H9 (cell line): ENCODE measurements around the gene BSN. TPM values are rescaled to one million over a fixed set of nuclear protein-coding genes. Genes with fewer than 3 reads are reported as not detected.
A peak's percentile ranks its signal among the peaks of the same experiment; 100 is the strongest.

Experiments used
- DNase-seq: peaks from one replicate; pipeline ENCODE4 v3.0.0-alpha.2; 2017
- H2AFZ ChIP-seq: one replicate; pipeline ENCODE4 v1.6.1; 2013; ENCODE audit warnings: mild to moderate bottlenecking, low read length, control low read depth, moderate library complexity
- H2AK5ac ChIP-seq: 2 replicates; pipeline ENCODE4 v1.6.1; 2013; ENCODE audit warnings: low read length, control low read depth, mixed read lengths; ENCODE audit not compliant: insufficient read length
- H2BK120ac ChIP-seq: one replicate; pipeline ENCODE4 v1.6.1; 2013; ENCODE audit warnings: low read depth, mild to moderate bottlenecking, low read length, control low read depth, inconsistent platforms; ENCODE audit not compliant: poor library complexity, severe bottlenecking
- H2BK12ac ChIP-seq: 2 replicates; pipeline ENCODE4 v1.6.1; 2013; ENCODE audit warnings: low read length, control low read depth, mixed read lengths, low read depth; ENCODE audit not compliant: insufficient read length
- H2BK15ac ChIP-seq: 2 replicates; pipeline ENCODE4 v1.6.1; 2013; ENCODE audit warnings: low read depth, low read length, control low read depth
- H2BK20ac ChIP-seq: one replicate; pipeline ENCODE4 v1.6.1; 2013; ENCODE audit warnings: low read depth, mild to moderate bottlenecking, low read length, control low read depth, inconsistent platforms; ENCODE audit not compliant: poor library complexity, severe bottlenecking
- H2BK5ac ChIP-seq: 2 replicates; pipeline ENCODE4 v1.6.1; 2013; ENCODE audit warnings: low read length, control low read depth, mixed read lengths; ENCODE audit not compliant: insufficient read length
- H3K14ac ChIP-seq: 2 replicates; pipeline ENCODE4 v1.6.1; 2013; ENCODE audit warnings: low read length, control low read depth; ENCODE audit not compliant: insufficient read depth
- H3K18ac ChIP-seq: 2 replicates; pipeline ENCODE4 v1.6.1; 2013; ENCODE audit warnings: low read depth, mild to moderate bottlenecking, mixed read lengths, low read length, control low read depth; ENCODE audit not compliant: insufficient read length
- H3K23ac ChIP-seq: 2 replicates; pipeline ENCODE4 v1.6.1; 2013; ENCODE audit warnings: low read length, control low read depth, mixed read lengths, low read depth; ENCODE audit not compliant: insufficient read length
- H3K23me2 ChIP-seq: 2 replicates; pipeline ENCODE4 v1.6.1; 2013; ENCODE audit warnings: low read depth, mild to moderate bottlenecking, mixed read lengths, low read length, control low read depth; ENCODE audit not compliant: insufficient read length, poor library complexity, severe bottlenecking
- H3K27ac ChIP-seq: 2 replicates; pipeline ENCODE4 v1.5.1; 2013; ENCODE audit warnings: low read length, control low read depth, mixed read lengths, low read depth; ENCODE audit not compliant: insufficient read length
- H3K27me3 ChIP-seq: 2 replicates; pipeline ENCODE4 v1.6.1; 2013; ENCODE audit warnings: low read length, control low read depth, inconsistent platforms; ENCODE audit not compliant: insufficient read depth
- H3K4ac ChIP-seq: 2 replicates; pipeline ENCODE4 v1.6.1; 2013; ENCODE audit warnings: low read depth, mild to moderate bottlenecking, control low read depth, inconsistent platforms, low read length, moderate library complexity
- H3K4me1 ChIP-seq: 2 replicates; pipeline ENCODE4 v1.6.1; 2013; ENCODE audit warnings: low read length, control low read depth, inconsistent platforms; ENCODE audit not compliant: insufficient read depth
- H3K4me2 ChIP-seq: 2 replicates; pipeline ENCODE4 v1.6.1; 2013; ENCODE audit warnings: low read length, control low read depth, mixed read lengths; ENCODE audit not compliant: insufficient read length, insufficient read depth
- H3K56ac ChIP-seq: 2 replicates; pipeline ENCODE4 v1.6.1; 2013; ENCODE audit warnings: low read depth, mild to moderate bottlenecking, mixed read lengths, low read length, control low read depth; ENCODE audit not compliant: insufficient read length
- H3K79me1 ChIP-seq: 2 replicates; pipeline ENCODE4 v1.6.1; 2013; ENCODE audit warnings: low read depth, mild to moderate bottlenecking, moderate library complexity, low read length, control low read depth, inconsistent platforms; ENCODE audit not compliant: insufficient read depth, poor library complexity, severe bottlenecking
- H3K79me2 ChIP-seq: 2 replicates; pipeline ENCODE4 v1.6.1; 2013; ENCODE audit warnings: low read length, control low read depth, inconsistent platforms; ENCODE audit not compliant: insufficient read depth
- H3K9ac ChIP-seq: 2 replicates; pipeline ENCODE4 v1.6.1; 2013; ENCODE audit warnings: low read length, control low read depth, mixed read lengths; ENCODE audit not compliant: insufficient read length; ENCODE audit errors: extremely low read depth
- H3K9me3 ChIP-seq: one replicate; pipeline ENCODE4 v1.6.1; 2013; ENCODE audit warnings: low read depth, low read length, inconsistent platforms; ENCODE audit not compliant: control insufficient read depth
- H3T11ph ChIP-seq: one replicate; pipeline ENCODE4 v1.6.1; 2013; ENCODE audit warnings: mild to moderate bottlenecking, low read length, control low read depth, inconsistent platforms
- H4K20me1 ChIP-seq: one replicate; pipeline ENCODE4 v1.6.1; 2013; ENCODE audit not compliant: control insufficient read depth, insufficient read length, insufficient read depth
- H4K5ac ChIP-seq: 2 replicates; pipeline ENCODE4 v1.6.1; 2013; ENCODE audit warnings: low read depth, mild to moderate bottlenecking, mixed read lengths, low read length, control low read depth; ENCODE audit not compliant: insufficient read length
- H4K8ac ChIP-seq: replicated peaks from 2 replicates; pipeline ENCODE4 v1.6.1; 2013; ENCODE audit warnings: low read length, control low read depth, mixed read lengths, low read depth; ENCODE audit not compliant: insufficient read length
- H4K91ac ChIP-seq: 2 replicates; pipeline ENCODE4 v1.6.1; 2013; ENCODE audit warnings: low read depth, mild to moderate bottlenecking, moderate library complexity, mixed read lengths, low read length, control low read depth; ENCODE audit not compliant: insufficient read length
- H3K27ac Mint-ChIP-seq, 3 experiments: 2 replicates in 2 of 3; 3 replicates in 1 of 3; pipeline ENCODE4 v1.8.0; 2020 to 2021; ENCODE audit warnings: mixed read lengths in 3 of 3, mild to moderate bottlenecking in 1 of 3, moderate library complexity in 1 of 3
- H3K27me3 Mint-ChIP-seq: 2 replicates; pipeline ENCODE4 v1.8.0; 2021; ENCODE audit warnings: low read depth, mild to moderate bottlenecking, moderate library complexity, mixed read lengths
- H3K36me3 Mint-ChIP-seq, 3 experiments: 2 replicates in 2 of 3; 3 replicates in 1 of 3; pipeline ENCODE4 v1.8.0; 2020 to 2021; ENCODE audit warnings: low read depth in 3 of 3, mixed read lengths in 3 of 3; ENCODE audit not compliant: insufficient read depth in 1 of 3
- H3K4me1 Mint-ChIP-seq, 2 experiments: 2 replicates each; pipeline ENCODE4 v1.8.0; 2020; ENCODE audit warnings: mixed read lengths in 2 of 2
- H3K4me3 Mint-ChIP-seq, 2 experiments: 2 replicates in 1 of 2; 3 replicates in 1 of 2; pipeline ENCODE4 v1.8.0; 2020 to 2021; ENCODE audit warnings: mild to moderate bottlenecking in 2 of 2, mixed read lengths in 2 of 2, moderate library complexity in 1 of 2
- H3K9me3 Mint-ChIP-seq, 2 experiments: 2 replicates in 1 of 2; 3 replicates in 1 of 2; pipeline ENCODE4 v1.8.0; 2020; ENCODE audit warnings: mild to moderate bottlenecking in 2 of 2, mixed read lengths in 2 of 2, moderate library complexity in 1 of 2
- CTCF ChIP-seq: fragments of 200-600 bp; sonication (generic); conservative IDR thresholded peaks from 3 replicates; pipeline ENCODE4 v1.8.0; 2021; ENCODE audit warnings: antibody characterized with exemption, mild to moderate bottlenecking
- WGBS: extraction: QIAGEN DNeasy Blood & Tissue Kit; methylation state at CpG from one replicate; pipeline ENCODE4 v1.1.7; 2013; ENCODE audit warnings: missing lambda C conversion rate, low lambda C conversion rate, mixed read lengths; ENCODE audit not compliant: insufficient read length; ENCODE audit errors: extremely low coverage; 5-methylcytosine and 5-hydroxymethylcytosine counted together
- total RNA-seq: library from RNA; stranded (reverse); gene quantifications from 2 replicates; pipeline ENCODE4 v1.2.1, GENCODE V29; 2021

The BSN gene
- total RNA-seq, 1 experiment from 2014 or later: 2.4 TPM

- no peak overlapping the region for H2BK12ac ChIP-seq
- no peak overlapping the region for H3K23ac ChIP-seq
- H3K27ac ChIP-seq: no peak overlapping the region
- peak; percentile 57 for TF ChIP-seq CTCF
- no peak overlapping the region for H2AK5ac ChIP-seq
- H3K14ac ChIP-seq: no peak overlapping the region
- H3K79me1 ChIP-seq: no peaks in the 10 kb centered on the region
- no peak overlapping the region for H3K56ac ChIP-seq
- no peak overlapping the region for H2BK120ac ChIP-seq
- Mint-ChIP-seq H3K27ac (peak overlapping the region in 2 of 3 experiments; percentile 58 to 80; a peak in 2 of 7 replicates), H3K27me3 (no peaks in the 10 kb centered on the region), H3K4me1 (peaks cover 11 to 21% of the 10 kb centered on the region in 2 experiments), H3K4me3 (0 out of 5 replicates have a peak overlapping the region, but pooled peaks of 1 of the 2 experiments have one; percentile 9), H3K36me3 (peaks cover 6 to 13% (median 9%) of the 10 kb centered on the region in 3 experiments; a peak in 6 of 7 replicates), H3K9me3 (no peaks in the 10 kb centered on the region)
- H2BK15ac ChIP-seq: no peak overlapping the region
- no peak overlapping the region for H3K9ac ChIP-seq
- H2BK5ac ChIP-seq: no peak overlapping the region
- H3K4me1 ChIP-seq: no peaks in the 10 kb centered on the region
- no peaks in the 10 kb centered on the region for H3K79me2 ChIP-seq
- no peak overlapping the region for H3T11ph ChIP-seq
- DNase-seq: peak; percentile 57
- no peak overlapping the region for H2BK20ac ChIP-seq
- no peak overlapping the region for H4K91ac ChIP-seq
- no peaks in the 10 kb centered on the region for H3K9me3 ChIP-seq
- no peak overlapping the region for H3K4me2 ChIP-seq
- no peak overlapping the region for H2AFZ ChIP-seq
- no CpG with 5 or more reads among the region's 13 CpGs for WGBS
- H4K8ac ChIP-seq: no peak overlapping the region
- no peaks in the 10 kb centered on the region for H3K23me2 ChIP-seq
- H4K20me1 ChIP-seq: no peaks in the 10 kb centered on the region
- H3K18ac ChIP-seq: no peak overlapping the region
- no peak overlapping the region for H4K5ac ChIP-seq
- no peak overlapping the region for H3K4ac ChIP-seq
- H3K27me3 ChIP-seq: no peaks in the 10 kb centered on the region
Observed at GRCh38 chr3:49700453-49701128, 146.3 kb downstream of the BSN start.
